ENCODE results near the gene MEX3C.

MEX3C gene

GRCh38 chr18:51125976-51126375, 71.5 kb downstream of the MEX3C start:
- TF ChIP-seq CTCF (IDR thresholded peaks at IDR 0.05; ENCODE audit: insufficient read depth, low read depth, low read length, missing control alignments) = no peak
- DNase-seq (ENCODE audit: low read depth) = no peak
- H3K4me3 ChIP-seq (ENCODE audit: low read depth, low read length) = no peak overlapping the region

Data from GM12865 (cell line).